ENCODE results near the gene MPIG6B.

The MPIG6B gene

DNA sequence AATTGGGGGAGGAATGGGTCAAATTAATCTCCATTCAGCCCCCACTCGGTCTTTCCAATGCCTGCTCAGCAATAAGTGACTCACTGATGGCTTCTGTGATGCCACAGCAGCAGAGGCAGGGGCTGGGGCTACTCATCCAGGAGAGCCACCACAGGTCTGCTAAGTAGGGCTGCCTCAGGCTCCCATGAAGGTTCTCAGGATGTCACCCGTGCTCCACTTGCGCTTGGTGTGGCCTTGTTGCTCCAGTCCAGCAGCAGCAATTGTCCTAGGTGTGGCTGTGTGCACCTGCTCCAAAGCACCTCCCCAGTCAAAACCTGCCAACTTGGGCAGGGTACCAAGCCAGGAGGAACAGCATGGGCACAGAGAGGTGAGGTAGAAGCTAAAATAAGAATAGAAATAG is 1.0 kb upstream of the MPIG6B start:
- DNase-seq = no peak

DNA sequence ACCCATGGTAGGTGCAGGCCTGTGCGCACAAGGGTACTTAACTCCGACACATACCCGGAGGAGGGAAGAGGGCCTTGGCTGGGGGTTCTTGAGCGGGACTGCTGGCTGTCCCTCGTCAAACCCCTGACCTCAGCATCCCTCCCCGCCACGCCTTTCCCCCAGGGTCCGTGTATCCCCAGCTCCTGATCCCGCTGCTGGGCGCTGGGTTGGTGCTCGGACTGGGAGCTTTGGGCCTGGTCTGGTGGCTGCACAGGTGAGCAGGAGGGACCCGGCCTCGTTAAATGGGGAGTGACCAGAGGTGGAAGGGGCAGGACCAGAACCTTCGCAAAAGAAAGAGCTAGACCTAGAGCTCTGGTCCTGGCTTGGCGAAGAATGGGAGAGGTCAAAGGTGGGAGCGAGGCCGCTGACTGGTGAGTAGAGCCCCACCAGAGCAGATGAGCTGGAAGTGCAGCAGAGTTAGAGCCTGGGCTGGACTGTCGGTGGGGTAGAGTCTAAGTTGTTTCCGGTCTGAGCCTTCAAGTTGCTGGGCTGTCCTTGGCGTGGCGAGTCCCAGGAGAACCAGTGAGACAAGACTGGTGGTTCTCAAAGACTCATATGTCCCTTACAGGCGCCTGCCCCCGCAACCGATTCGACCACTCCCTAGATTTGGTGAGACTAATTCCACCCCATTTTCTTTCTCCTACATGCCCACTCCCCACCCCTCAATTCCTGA is 963 bp downstream of the MPIG6B start:
- DNase-seq = no peak

DNA sequence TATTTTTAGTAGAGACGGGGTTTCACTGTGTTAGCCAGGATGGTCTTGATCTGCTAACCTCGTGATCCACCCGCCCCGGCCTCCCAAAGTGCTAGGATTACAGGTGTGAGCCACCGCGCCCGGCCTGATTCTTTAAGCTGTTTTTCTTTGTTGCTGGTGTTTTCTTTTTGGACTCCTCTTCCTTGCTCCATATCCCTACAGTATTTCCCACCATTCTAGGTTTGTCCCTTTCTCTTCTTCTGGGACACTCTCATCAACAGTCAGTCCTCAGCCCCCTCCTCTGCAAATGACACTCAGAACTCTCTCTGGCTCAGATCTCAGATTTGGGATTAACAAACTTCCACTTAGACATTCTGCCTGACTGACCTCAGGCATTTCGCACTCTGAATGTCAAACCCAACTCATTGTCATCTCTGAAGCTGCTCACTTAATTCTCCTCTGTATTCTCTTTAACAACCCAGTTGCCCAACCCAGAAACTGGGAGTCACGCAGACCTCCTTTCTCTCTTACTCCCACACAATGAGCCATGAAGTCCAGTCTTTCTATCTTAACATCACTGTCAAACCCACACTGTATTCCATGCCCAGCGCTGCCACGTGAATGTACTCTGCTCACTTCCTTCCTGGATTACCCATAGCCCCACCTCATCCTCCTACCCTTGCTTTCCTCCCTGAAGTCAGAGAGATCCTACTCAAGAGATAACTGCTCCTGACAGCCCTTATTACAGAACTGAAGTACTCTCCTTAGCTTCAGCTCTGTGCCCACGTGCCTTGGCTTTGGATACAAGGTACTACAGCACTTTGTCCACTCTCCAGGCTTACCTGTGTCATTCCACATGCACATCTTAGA is 2.6 kb downstream of the MPIG6B start:
- DNase-seq = peak; percentile 48 to 54

DNA sequence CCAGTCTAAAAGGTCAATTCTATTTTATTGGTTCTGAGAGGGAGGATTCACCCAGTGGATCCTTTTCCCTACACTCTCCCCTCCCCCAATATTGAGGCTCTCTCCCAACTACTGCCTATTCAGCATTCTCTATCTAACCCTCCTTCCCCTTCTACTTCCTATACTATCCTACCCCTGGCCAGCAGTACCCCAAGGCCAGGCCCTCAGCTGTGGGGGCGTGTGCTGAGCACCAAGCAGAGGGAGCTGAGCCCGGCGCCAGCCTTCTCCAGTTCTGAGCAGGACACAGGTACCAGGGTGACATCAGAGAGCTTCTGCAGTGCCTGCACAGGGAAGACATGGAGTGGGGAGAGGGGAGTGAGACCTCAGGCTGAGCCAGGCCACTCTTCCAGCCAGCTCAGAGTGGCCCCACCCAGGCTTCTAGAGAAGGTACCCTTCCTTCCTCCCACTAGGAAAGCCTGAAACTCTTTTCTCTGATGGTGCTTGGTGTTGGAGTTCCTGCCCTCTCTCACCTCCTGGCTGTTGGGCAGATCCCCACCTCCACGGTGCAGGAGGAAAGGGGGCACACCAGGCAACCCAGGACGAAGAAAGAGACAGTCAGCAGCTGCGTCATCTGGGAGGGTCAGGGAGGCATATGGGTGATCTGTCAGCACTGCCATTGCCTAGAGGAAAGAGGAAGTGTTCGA is 4.0 kb downstream of the MPIG6B start:
- DNase-seq = no peak

DNA sequence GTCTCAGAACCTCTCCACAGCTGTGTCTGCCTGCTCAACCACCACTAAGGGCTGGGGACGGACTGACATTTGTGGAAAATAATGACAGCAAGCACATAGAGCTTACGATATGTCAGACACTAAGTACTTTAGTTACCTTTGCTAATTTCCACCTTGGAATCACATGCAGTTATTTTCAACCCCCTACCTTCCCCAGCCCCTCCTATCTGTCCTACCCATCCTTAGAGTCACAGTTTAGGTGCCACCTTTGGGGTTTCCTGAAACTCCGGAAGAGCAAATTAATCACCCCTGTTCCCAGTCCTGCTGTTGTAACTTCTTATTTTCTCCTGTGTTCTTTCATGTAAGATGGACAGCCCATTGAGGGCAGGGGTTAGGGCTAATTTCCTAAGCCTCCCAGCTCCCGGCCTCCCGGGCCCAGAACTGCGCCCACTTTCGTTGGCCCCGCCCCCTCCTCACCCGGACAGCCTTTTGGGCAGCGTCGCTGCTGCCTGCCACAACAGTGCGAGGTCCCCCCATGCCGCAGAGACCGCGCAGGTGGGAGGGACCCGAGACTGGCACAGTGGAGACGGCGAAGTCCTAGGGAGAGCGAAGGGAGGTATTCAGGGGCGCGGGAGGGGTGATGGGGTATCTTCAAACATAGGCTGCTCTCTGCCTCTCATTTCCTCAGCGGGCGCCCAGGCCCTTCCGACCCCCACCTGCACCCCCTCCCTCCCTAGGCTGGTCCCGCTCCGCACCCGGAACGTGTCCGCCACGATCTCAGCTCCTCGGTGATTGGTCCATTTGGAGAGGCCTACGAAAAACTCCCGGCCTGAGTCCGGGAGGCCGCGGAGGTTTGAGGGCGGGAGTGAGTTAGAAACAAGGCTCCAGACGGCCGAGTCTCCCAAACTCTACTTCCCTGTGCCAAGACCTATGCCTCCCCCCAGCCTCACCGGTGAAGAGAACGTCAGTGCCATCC is 4.8 kb downstream of the MPIG6B start:
- peak; percentile 89 to 95 for DNase-seq

DNA sequence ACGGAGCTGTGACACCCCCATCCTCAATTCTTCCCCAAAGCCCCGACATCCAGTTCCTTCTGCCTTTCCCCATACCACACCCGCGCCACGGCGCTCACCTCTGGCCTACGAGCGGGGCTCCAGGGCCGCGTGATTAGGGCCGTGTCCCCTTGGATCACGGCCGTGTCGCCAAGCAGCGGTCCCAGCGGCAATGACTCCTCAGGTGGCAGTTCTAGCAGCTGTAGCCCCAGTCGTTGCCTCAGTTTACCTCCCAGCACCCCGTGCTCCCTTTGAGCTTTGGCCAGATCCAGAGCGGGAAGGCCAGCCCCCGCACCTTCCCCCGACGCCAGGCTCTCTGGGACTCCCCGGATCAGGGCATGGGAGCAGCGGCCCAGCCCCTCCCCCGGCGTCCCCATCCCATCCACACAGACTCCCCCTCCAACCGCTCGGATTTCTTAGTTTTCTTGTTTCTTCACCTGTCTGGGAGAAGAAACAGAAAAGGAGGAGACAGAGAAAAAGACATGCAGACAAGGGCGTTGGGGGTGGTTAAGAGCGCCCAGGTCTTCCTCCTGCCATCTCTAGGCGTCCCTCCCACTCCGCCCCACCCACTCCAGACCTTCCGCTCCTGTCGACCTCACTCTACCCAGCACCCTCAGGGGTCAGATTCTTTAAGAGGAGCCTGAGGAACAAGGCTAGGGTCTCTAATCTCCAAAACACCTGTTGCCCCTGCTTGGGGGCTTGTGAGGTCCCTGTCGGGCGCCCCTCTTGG is 5.8 kb downstream of the MPIG6B start, which contains the start of gene DDAH2:
DDAH2 (minus strand) TSS at position 533 of the 748 bp plus-strand sequence; CDS start at position 395, 138 bp downstream.
- no peak for DNase-seq

DNA sequence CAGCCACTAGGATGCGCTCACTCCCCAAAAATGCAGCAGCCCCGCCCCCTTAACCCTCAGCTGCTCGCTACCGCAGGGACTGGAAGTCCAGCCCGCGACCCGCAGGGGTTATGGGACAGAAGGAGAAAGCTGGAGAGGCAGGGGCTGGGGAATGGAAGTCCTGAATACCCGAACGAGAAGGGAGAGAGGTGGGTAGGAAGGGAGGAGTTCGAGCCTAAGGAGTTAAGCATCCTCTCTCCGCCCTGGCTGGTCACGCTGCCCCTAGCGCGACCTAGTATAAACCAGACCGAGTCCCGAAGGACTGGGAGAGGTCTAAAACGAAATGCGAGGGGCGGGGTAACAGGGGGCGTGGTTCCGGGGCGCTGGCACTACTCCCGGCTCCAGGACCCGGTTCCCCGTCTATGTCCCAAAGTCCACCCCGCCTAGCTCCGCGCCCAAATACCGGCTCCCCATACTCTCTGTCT is 6.4 kb downstream of the MPIG6B start:
- DNase-seq = peak; percentile 56 to 74

- peak; percentile 34 to 57 for DNase-seq
These were observed 6.9 kb downstream of the MPIG6B start for GRCh38 chr6:31729979-31730630.

DNA sequence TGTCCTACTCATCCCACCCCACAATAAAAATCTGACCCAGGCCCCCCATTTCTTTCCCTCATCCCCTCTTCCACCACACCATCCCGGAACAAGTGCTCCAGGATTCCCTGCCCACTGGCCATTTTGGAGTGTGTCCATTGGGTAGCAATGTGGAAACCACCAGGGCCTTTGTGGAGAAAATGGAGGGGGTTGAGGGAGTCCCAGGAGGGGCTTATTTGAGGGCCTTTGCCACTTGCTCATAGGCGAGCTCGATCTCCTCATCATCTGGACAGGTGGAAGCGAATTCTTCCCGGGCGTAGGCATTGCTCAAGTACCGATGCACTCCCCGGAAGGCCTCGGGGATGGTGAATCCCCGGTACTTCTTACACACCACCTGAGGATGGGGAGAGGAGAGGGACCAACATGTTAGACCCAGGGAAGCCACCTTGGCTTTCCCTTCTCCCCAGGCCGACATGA is 7.5 kb downstream of the MPIG6B start:
- no peak for DNase-seq

GRCh38 chr6:31732029-31732428 is 8.9 kb downstream of the MPIG6B start:
- DNase-seq = no peak

DNA sequence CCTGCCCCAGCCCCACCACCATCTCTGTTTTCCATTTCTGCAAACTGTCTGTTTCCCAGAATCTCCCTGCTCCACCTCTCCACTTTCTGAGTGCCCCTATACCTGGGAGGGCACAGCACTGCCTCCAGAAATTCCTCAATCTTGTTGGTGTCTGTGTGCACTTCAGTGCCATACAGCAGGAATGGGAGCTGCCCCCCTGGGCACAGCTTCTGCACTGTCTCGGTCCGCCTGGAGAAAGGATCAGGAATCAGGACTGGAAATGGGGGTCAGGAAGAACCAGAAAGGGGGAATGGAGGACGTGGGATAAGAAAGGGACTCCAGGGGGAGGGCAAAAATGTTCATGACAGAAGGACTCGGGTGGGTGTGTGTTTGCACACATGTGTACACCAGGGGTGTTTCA is 10.6 kb downstream of the MPIG6B start:
- DNase-seq = no peak

DNA sequence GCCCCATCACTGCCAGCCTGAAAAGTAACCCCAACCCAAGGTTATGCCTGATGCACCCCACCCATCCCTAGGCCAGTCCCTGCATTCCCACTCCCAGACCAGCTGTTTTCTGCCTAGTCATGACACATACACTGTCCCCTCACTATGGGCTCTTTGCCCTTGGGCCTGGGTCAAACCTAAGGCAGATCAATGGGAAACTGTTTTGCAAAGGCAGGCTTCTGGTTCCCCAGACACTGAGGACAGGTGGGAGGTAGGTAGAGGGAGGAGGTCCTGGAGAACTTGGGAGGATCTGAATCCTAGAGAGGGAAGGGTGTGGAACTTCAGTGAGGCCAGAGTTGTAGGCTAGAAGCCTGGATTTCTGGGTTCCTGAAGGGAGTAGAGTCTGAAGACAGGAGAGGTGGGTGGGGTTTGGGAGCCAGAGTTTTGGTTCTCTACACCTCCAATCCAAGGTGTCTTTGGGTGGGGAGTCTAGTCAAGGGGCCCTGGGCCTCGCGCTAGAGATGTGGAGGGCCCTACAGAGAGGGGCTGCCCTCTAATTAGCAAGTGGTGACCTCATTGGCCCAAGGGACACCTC is 11.2 kb downstream of the MPIG6B start:
- DNase-seq = no peak

GRCh38 chr6:31734821-31735406 is 11.7 kb downstream of the MPIG6B start:
- DNase-seq = peak; percentile 74 to 81

- peak; percentile 89 to 92 for DNase-seq
These were observed 13.0 kb downstream of the MPIG6B start, which contains the start of gene CLIC1 for GRCh38 chr6:31736021-31736767. CLIC1 (minus strand) TSS chr6:31736530; CDS start chr6:31736300, 230 bp downstream.

- no peak for DNase-seq
These were observed 13.7 kb downstream of the MPIG6B start for GRCh38 chr6:31736768-31737314.

- DNase-seq = peak; percentile 53 to 60
These were observed 14.3 kb downstream of the MPIG6B start for GRCh38 chr6:31737315-31737990.

DNA sequence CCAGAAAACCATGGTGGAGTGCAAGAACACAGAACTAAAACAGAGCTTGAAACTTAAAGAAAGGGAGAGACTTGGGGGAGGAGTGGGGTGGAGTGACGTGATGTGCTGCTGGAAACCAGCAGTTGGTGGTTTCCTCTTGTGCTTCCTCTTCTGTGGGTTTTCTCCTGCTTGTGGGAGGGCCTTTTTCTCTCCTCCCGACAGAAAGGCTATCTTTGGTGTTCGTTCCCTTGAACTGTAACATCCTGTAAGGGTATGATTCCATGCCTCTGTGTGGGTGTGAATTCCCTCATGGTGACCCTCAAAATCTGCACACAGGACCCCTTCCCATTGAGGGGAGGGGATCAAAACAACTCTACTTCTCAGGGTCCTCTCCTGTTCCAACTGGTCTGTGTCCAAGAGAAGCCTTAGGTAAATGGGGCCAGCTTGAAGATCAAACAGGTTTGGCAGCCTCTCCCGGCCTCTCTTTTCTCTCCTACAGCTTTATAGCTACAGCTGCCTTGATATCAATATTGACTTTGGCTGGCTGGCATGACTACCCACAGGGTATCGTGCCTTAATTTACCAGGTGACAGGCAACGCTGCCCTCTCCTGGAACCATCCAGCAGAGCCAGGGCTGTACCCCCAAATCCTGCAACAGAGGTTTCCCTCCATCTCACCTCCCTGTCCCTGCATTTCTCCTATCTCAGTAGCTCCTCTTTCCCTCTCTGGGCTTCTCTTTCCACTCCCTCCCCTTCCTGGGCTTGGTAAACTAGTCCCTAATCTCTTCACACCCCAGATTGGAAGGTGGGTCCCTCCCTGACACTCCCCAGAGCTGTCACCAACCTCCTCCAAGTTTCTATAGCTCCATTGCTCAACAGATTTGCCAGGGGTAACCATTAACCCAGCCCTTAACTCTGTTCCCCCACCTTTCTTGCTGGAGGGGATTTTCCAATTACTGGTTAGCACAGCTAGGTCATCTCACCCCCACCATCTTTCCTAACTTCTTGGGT is 15.1 kb downstream of the MPIG6B start:
- peak; percentile 98 to 99 for DNase-seq
